SU-DHL-6 (cell line): ENCODE data around the gene NNAT.

Experiments used
- EZH2phosphoT487 ChIP-seq: fragments of 200-600 bp; sonication (generic), shearing (Covaris generic); conservative IDR thresholded peaks from 2 replicates; pipeline ENCODE4 v1.6.1; 2018; ENCODE audit warnings: mild to moderate bottlenecking, antibody characterized with exemption, low read length, moderate library complexity, mixed read lengths
- TF ChIP-seq, protein P1 (sequence below): fragments of 200-600 bp; sonication (generic); IDR thresholded peaks from one replicate; pipeline ENCODE4 v1.5.1; 2017; ENCODE audit warnings: antibody characterized with exemption, mild to moderate bottlenecking, low read length, moderate library complexity; ENCODE audit not compliant: insufficient read depth, poor library complexity, severe bottlenecking

DNA sequence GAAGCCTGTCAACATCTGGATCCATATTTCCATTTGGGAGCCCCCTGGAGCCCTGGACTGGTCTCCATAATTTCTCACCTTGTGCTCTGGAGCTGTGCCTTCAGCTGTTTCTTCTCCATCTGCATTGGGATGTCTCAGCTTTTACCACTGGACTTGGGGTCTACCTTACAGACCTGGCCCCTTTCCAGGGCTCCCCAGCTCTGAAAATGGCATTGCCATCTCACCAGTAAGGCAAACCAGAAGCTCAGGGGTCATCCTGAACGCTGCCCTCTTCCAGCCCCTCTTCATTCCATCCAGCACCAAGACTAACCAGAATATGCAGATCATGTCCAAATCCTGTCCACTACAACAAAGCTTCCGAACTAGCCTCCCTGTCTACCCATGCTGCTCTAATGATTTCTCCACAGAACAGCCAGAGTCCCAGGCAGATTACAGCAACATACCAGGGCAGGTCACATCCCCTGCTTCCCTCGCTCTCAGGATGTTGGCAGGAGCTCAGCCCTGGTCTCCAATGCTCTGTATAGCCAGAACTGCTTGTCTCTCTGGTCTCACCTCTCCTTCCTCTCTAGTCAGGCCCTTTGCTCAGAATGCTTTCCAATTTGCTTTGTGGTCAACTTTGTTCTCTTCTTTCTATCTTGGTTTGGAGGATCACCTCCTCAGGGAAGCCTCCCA is 17.7 kb upstream of the NNAT start:
- TF ChIP-seq, protein P1, sequence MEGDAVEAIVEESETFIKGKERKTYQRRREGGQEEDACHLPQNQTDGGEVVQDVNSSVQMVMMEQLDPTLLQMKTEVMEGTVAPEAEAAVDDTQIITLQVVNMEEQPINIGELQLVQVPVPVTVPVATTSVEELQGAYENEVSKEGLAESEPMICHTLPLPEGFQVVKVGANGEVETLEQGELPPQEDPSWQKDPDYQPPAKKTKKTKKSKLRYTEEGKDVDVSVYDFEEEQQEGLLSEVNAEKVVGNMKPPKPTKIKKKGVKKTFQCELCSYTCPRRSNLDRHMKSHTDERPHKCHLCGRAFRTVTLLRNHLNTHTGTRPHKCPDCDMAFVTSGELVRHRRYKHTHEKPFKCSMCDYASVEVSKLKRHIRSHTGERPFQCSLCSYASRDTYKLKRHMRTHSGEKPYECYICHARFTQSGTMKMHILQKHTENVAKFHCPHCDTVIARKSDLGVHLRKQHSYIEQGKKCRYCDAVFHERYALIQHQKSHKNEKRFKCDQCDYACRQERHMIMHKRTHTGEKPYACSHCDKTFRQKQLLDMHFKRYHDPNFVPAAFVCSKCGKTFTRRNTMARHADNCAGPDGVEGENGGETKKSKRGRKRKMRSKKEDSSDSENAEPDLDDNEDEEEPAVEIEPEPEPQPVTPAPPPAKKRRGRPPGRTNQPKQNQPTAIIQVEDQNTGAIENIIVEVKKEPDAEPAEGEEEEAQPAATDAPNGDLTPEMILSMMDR = no peak
- TF ChIP-seq EZH2phosphoT487 = no peak
